Brain microvascular endothelial cell (primary cell): Measurements from ENCODE around the gene NCAM2.
A peak's percentile ranks its signal among the peaks of the same experiment; 100 is the strongest.

Experiments used
- DNase-seq: peaks from one replicate; pipeline ENCODE4 v3.0.0-alpha.2; 2020
- H3K27ac ChIP-seq: fragments of 250-450 bp; sonication (Bioruptor Pico); 2 replicates; pipeline ENCODE4 v1.5.1; 2020; ENCODE audit warnings: mild to moderate bottlenecking, moderate library complexity
- H3K27me3 ChIP-seq: fragments of 250-450 bp; sonication (Bioruptor Pico); replicated peaks from 2 replicates; pipeline ENCODE4 v1.5.1; 2020; ENCODE audit warnings: mild to moderate bottlenecking
- H3K36me3 ChIP-seq: fragments of 250-450 bp; sonication (Bioruptor Pico); replicated peaks from 2 replicates; pipeline ENCODE4 v1.5.1; 2020; ENCODE audit warnings: mild to moderate bottlenecking
- H3K4me3 ChIP-seq: 2 replicates; pipeline ENCODE4 v1.5.1; 2011; ENCODE audit warnings: low read depth, mild to moderate bottlenecking, control low read depth, low read length, moderate library complexity
- in situ Hi-C: cut with HindIII; loops from 2 replicates; pipeline ENCODE4 v1.10.0; 2017; ENCODE audit warnings: low sequenced_read_pairs, low pct_ligation_motif_present
- TF ChIP-seq, protein P1 (sequence below): IDR thresholded peaks from 2 replicates; pipeline ENCODE4 v1.5.1; 2011; ENCODE audit warnings: low read depth, mild to moderate bottlenecking, moderate library complexity, low read length, control low read depth, inconsistent platforms; ENCODE audit errors: missing control alignments

NCAM2 gene

DNA sequence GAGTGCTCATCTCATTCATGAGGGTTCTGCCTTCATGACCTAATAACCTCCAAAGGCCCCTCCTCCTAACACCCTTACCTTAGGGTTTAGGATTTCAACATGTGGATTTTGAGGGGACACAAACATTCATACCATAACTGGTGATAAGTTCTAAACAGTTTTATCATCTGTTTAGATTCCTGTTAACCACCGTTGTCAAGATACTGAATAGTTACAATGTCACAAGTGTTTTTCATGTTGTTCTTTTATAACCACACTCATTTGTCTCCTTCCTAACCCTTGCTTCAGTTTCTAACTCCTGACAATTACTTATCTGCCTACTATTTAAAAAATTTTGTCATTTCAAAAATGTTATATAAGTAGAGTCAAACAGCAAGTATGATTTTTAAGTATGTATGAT, 86.0 kb downstream of the NCAM2 start:
- in situ Hi-C loops = no loop called here
- H3K36me3 ChIP-seq = no peaks in the 10 kb centered on the region
- TF ChIP-seq, protein P1, sequence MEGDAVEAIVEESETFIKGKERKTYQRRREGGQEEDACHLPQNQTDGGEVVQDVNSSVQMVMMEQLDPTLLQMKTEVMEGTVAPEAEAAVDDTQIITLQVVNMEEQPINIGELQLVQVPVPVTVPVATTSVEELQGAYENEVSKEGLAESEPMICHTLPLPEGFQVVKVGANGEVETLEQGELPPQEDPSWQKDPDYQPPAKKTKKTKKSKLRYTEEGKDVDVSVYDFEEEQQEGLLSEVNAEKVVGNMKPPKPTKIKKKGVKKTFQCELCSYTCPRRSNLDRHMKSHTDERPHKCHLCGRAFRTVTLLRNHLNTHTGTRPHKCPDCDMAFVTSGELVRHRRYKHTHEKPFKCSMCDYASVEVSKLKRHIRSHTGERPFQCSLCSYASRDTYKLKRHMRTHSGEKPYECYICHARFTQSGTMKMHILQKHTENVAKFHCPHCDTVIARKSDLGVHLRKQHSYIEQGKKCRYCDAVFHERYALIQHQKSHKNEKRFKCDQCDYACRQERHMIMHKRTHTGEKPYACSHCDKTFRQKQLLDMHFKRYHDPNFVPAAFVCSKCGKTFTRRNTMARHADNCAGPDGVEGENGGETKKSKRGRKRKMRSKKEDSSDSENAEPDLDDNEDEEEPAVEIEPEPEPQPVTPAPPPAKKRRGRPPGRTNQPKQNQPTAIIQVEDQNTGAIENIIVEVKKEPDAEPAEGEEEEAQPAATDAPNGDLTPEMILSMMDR = no peak
- H3K27ac ChIP-seq = no peak overlapping the region
- H3K27me3 ChIP-seq = no peaks in the 10 kb centered on the region
- no peak overlapping the region for H3K4me3 ChIP-seq
- no peak for DNase-seq

DNA sequence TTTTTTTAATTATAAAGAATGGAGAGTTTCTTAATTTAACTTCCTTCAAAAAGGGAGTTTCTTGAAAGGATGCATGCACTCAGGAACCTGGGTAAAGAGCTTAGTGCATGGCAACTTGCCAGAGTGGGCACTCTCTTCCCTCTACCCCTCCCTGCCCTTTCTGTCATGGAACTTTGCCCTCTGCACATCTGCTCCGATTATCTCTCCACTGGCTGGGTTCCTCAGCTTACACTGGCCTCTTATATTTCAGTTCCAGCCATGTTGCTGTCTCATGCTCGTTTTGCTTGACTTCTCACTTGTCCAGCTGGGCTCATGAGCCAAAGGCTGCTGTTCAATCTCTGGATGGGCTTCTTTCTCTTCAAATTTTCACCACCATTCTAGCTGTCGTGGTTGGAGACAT, 87.0 kb downstream of the NCAM2 start:
- no peak for DNase-seq
- Histone ChIP-seq H3K36me3 (no peaks in the 10 kb centered on the region), H3K4me3 (no peak overlapping the region), H3K27me3 (no peaks in the 10 kb centered on the region), H3K27ac (no peak overlapping the region)
- TF ChIP-seq, protein P1 = no peak
- in situ Hi-C loops = no loop called here

GRCh38 chr21:21096956-21097355, 98.7 kb downstream of the NCAM2 start:
- no peaks in the 10 kb centered on the region for H3K36me3 ChIP-seq
- no peak overlapping the region for H3K4me3 ChIP-seq
- in situ Hi-C loops = no loop called here
- H3K27ac ChIP-seq = no peak overlapping the region
- H3K27me3 ChIP-seq = no peaks in the 10 kb centered on the region
- DNase-seq = no peak
- TF ChIP-seq, protein P1 = no peak

- DNase-seq = no peak
- in situ Hi-C loops = no loop called here
Measured at GRCh38 chr21:21097466-21097865, 99.3 kb downstream of the NCAM2 start.

GRCh38 chr21:21101911-21102310, 103.7 kb downstream of the NCAM2 start:
- H3K4me3 ChIP-seq = no peak overlapping the region
- no peak overlapping the region for H3K27ac ChIP-seq
- DNase-seq = peak; percentile 2
- no peaks in the 10 kb centered on the region for H3K36me3 ChIP-seq
- in situ Hi-C loops = no loop called here
- TF ChIP-seq, protein P1 = peak; percentile 40
- H3K27me3 ChIP-seq = no peaks in the 10 kb centered on the region

More at GRCh38 chr21:21097466-21097865, 99.3 kb downstream of the NCAM2 start:
- H3K4me3 ChIP-seq = no peak overlapping the region
- H3K36me3 ChIP-seq = no peaks in the 10 kb centered on the region
- H3K27ac ChIP-seq = no peak overlapping the region
- no peaks in the 10 kb centered on the region for H3K27me3 ChIP-seq
- TF ChIP-seq, protein P1 = no peak

DNA sequence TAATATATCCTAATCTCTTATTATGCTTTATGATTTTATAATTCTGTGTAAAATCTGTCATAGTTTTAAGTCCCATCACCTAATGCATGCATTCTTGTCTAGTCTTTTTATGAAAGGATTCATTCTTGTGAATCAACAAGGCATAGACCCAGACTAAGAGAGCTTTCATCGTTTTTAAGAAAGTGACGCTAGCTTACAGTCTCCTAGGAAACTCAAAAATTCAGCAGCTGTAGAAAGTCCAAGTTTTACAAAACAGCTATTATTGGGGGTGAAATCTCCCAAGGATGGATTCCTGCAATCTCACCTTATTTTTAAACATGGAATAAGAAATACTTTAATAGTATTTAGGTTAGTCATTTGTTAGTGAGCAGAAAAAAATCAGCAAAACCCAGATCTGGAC, 104.7 kb downstream of the NCAM2 start:
- H3K4me3 ChIP-seq = no peak overlapping the region
- no peaks in the 10 kb centered on the region for H3K27me3 ChIP-seq
- TF ChIP-seq, protein P1 = no peak
- H3K27ac ChIP-seq = no peak overlapping the region
- in situ Hi-C loops = no loop called here
- DNase-seq = no peak
- H3K36me3 ChIP-seq = no peaks in the 10 kb centered on the region
